Fibroblast of peridontal ligament (primary cell): Measurements from ENCODE around the gene PLXDC1.
"Not testable (repeated sequence)": the region's sequence is repeated elsewhere in the genome, so short reads cannot be mapped to it uniquely, and the experiment has no call there.

ENCODE experiments used
- DNase-seq: peaks from one replicate; pipeline ENCODE4 v3.0.0-alpha.2; 2010; ENCODE audit errors: extremely low read depth

PLXDC1 gene

DNA sequence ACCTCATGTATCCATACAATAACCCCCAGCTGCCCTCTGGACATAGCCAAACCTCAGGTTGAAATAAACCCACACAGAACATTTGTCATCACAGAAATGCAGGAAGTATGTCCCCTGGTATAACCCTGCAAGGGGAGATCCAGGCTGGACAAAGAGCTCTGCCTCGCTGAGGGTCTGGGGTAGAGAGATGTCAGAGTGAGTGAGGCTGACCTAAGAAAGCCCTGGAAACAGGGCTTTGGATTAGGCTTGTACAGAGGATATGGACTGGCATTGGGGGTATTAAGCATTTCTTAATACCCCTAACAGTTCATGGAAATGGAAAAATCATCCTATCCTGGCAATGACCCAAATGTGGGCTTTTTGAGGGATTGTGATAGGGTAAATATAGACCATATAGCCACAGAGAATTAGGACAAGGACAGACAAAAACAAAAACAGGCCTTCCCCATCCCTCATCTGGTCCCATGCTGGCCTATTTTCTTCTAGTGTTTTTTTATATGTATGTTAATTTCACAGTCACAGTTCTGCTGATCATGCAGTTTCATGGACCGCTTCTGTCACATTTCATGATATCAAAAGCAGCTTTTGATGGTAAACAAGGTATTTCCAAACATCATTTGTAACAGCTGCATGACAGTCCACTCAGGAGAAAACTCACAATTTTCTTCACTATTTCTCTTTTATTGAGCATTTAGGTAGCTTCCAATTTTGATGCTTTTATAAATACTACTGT, 26.1 kb downstream of the PLXDC1 start:
- no peak for DNase-seq

DNA sequence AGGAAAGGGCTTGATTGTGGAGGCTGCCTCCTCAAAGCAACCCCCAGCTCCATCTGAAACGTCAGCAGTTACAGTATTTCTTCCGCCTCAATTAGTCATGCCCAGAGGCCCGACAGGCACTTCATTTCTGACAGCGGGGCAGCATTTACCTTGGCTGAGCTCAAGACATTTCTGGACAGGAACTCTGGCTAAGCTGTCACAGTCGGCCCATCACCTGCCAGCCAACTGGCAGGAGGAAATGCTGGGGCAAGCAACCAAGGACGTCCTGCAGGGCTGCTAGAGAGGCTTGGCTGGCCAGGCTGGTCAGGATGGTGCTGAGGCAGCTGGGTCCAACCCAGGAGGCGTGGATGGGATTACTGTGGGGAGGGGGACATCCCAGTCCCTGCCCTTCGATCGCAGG, 27.8 kb downstream of the PLXDC1 start:
- DNase-seq, result no peak

DNA sequence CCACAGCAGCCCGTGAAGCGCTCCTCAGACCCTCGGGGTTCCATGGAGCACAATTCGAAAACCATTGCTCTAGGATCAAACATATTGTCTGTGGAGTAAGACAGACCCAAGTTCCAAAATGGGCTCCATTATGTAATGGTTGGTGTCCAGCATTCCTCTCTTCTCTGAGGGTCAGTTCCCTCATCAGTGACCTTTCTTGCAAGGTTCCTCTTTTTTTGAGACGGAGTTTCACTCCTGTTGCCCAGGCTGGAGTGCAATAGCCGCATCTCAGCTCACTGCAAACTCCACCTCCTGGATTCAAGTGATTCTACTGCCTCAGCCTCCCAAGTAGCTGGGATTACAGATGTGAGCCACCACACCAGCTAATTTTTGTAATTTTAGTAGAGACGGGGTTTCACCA, 28.4 kb downstream of the PLXDC1 start:
- no peak for DNase-seq

DNA sequence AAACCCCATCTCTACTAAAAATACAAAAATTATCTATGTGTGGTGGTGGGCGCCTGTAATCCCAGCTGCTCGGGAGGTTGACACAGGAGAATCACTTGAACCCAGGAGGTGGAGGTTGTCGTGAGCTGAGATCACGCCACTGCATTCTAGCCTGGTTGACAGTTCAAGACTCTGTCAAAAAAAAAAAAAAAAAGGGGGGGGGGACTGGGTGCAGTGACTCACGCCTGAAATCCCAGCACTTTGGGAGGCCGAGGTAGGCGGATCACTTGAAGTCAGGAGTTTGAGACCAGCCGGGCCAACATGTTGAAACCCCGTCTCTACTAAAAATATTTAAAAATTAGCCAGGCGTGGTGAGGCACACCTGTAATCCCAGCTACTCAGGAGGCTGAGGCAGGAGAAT, 29.5 kb downstream of the PLXDC1 start:
- DNase-seq, result not testable (repeated sequence)

DNA sequence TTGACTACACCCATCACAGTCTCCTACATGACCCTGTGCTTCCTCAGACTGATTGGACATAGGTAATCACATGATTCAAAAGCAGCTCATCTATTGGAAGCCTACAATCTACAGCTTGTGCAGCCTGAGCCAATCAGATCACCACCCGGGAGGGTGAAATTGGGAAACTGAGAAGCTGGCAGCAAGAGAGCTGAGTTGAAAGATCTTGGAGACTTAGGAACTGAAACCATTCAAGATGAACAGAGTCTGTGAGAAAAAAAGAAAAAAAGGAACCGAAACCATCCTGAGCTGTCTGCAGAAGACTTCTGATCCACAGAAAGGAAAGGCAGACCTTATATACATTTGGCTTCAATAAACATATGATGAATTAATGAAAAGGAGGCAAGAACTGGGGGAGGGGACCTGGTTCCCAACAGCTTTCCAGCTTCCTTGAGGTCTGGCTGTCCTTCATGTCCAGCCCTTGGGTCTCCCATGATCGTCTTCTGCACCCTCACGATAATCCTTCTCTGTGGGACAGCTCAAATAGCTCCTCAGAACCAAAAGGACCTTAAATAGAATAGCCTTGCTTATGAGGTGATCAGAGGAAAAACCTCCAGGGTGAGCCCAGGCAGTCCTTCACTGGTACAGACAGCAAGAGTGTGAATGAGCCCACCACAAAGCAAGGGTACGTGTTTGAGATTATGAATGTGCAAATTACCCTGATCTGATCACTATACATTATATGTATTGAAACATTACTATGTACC, 32.6 kb downstream of the PLXDC1 start:
- no peak for DNase-seq

DNA sequence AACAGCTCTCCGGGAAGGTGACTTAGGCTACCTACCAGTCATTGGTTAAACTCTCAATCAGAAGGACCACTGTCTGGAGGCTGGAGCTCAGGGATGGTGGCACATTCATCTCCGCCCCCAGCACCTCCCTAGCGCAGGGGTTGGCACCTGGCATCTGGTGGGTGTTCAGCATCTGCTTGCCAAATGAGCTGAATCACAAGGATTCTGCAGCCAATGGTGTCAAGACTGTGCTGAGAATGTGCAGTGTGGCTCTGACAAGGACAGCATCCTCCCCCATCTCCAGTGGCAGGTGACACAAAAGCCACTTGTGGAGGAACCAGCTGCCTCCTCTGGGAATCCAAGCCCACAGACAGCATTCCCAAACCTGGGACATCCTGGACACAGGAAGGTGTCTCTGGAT, 35.2 kb downstream of the PLXDC1 start:
- DNase-seq, result no peak

DNA sequence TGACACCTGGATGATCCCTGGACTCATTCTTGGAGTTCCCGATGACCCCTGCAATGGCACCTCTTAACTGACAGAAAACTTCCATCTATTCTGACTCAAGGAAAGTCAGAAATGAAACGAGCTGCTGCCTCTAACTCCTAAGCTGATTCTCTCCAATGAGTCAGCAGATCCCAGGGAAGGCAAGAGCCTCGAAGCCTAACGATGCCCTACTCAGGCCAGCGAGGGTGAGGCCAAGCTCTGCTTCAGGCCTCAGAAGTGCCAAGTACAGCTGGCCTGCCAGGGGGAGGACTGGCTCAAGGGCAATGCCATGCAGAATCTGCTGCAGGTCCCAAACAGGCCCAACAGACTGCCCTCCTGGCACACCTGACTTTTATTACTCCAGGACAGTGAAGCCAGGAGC, 36.3 kb downstream of the PLXDC1 start:
- DNase-seq, result peak; percentile 71

DNA sequence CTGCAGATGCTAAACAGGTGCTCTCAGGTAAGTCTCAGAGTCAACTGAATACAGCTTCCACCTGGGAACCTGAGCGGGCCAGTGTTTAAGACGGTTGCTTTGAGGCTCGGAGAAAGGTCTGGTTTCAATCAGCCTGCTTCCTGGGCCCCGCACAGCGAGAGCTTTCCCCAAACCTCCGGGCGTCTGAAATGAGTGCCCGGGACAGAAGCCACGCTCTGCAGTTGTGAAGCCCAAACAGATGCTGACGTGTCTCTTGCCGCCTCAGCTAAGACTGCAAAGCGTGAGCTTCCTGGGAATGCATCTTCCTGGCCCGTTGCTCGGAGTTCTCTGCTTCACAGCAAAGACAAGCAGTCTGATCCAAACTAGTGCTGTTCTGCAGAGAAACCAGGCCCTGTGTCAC, 36.7 kb downstream of the PLXDC1 start:
- peak; percentile 62 for DNase-seq

DNA sequence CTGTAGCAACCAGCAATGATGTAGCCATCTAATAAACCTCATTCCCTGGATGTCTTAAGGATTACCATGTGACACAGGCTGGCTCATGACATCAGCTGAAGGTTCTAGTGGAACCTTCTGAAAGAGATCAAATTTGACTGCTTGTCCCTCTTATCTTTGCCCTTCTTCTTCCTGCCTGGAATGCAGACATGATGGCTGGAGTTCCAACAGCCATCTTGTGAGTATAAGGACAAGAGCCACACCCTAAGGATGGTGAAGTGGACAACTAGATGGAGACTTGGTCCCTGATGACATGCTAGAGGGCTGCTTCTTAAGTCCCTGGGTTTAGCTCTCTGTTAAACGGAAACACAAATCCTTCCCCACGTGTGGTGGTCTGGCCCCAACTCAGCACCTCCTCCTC, 37.6 kb downstream of the PLXDC1 start:
- no peak for DNase-seq

DNA sequence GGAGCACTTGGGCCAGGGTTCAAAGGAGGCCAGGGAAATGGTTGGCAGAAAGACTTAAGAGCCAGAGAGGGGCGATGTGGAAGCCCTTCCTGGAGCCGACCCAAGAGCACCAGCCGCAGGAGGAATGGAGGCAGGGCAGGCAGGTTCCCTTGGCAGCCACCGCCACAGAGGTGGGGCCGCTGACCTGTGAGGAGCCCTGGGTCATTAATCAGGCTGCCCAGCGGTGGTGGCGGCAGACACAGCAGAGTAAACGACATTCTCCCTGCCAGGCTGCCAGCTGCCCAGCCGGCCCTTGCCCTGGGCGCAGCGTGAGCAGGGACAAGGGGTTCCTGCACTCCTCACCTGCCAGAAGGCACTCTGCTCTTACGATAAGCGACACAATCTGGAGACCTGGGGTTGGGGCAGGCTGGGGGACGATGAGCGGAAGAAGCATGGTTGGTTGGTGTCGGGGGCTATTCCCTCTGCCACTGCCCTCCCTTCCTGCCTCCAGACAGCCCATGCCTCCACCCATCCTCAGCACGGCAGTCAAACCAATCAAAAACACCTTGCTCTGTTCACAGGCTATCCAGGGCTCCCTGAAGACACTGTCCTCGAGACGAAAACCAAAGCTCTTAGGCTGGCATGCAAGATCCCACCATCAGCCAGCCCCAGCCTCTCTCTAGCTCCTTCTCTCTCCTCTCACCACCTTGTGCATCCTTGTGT, 40.9 kb downstream of the PLXDC1 start:
- DNase-seq, result no peak

DNA sequence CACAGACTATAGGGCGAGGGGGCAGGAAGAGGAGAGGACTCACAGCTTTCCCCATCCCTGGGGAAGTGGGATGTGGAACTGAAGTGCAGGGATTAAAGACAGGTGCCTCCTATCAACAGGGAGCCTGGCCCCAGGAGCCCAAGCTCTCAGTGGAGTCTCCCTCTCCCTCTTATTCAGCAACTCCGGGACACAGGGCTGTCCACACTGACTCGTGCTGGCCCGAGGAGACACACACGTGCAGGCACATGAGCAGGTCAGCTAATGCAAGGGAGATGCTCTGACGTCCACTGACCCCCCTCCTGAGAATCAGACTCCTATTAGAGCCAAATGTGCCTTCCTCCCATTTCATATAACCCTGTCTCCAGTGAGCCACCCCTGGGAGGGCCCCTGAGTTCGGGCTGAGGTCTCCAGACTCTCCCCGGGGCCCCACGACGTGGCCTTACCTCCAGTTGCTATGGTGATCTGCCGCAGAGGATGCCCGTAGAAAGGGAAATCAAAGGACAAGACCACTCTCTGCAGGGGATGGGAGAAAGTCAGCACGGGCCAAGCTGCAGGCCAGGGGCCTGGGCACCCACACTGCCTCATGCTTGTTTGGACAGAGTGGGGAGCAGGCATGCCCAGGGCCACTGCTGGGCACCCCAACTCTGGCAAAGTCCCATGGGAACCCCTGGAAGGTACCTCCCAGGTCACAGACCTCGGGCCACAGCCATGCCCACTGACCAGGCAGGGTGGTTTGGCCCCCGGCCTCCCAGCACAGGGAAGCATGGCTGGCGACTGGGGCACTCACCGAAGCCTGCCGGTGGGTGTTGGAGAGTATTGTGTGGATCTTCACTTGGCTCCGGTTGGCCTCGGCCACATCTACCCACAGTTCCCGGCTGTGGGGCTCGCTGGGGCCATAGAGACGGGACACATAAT, 42.7 kb downstream of the PLXDC1 start:
- no peak for DNase-seq

DNA sequence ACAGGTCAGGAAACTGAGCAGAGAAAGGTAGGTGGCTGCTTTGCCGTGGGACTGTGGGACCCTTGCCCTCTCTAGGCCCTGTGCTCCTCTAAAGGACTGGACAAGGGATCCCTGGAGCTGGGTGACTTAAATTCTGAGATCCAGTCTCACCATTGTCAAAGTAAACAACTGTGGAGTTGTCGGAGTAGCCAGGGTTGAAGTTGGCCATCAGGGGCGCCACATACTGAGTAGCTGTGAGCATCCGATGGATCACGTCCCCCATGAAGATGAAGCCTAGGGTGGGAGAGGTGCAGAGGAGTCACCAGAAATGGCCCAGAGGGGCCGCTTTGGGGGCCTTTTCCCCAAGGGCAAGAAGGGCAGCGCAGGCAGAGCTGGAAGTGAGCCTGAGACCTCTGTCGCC, 43.5 kb downstream of the PLXDC1 start:
- DNase-seq, result no peak

DNA sequence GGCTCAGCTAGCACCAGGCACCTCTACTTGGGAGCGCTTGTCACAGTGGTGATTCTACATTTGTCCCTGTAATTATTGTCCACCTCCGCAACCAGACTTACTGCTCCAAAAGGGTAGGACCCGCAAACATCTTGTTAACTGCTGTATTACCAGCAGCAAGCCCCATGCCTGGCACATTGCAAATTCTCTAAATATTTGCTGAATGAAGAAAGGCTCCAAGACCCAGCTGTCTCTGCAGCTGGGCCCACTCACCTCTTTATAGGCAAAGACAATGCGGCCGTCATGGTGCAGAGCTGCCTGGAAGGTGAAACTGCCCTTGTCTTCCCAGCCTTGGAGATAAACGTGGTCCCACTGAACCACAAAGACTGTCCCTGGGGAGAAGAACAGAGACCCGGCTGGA, 44.3 kb downstream of the PLXDC1 start:
- no peak for DNase-seq

DNA sequence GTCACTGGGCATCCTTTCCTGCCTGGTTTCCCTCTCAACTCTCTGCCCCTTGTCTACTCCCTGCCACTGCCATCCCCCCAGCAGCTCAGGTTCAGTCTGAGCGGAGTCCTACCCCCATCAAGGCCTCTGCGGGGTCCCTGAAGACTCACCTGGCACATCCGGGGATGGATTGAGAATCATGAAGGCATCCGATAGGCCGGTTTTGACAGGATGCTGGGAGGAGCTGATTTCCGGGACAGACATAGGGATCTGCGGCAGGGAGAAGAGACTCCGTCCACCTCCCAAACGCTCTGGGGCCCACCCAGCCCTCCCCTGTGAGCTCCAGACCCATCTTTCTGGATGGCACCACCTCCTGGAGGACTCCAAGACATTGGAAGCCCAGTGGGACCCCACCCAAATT, 45.7 kb downstream of the PLXDC1 start:
- no peak for DNase-seq

DNA sequence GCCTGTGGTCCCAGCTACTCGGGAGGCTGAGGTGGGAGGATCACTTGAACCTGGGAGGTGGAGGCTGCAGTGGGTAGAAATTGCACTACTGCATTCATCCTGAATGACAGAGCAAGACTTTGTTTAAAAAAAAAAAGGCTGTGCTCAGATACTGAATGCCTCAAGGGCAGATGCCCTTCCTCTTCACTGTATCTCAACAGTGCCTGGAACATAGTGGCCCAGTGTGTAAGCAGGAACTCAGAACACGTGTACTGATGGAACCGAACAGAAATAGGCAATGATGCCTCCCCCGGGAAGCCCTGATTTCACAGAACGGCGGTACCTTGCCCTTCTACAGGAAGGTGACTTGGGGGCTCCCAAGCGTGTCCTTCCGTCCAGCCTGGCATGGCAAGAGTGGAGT, 46.8 kb downstream of the PLXDC1 start:
- DNase-seq, result no peak

DNA sequence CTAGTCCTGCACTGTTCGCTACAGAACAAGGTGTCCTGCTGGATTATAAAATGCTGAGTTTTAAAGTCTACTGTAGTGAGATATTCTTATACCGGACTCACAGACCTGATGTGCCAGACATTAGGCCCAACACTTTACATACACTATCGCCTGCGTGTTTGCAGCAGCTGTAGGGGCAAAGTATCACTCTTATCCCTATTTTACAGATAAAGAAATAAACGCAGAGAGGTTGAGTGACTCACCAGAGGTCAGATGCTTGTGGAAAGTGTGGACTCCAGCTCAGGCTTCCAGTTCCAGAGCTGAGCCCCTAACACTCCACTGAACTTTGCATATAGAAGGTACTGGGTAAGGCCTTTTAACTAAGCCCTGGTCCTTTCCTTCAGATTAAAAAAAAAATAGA, 47.4 kb downstream of the PLXDC1 start:
- peak; percentile 22 for DNase-seq

DNA sequence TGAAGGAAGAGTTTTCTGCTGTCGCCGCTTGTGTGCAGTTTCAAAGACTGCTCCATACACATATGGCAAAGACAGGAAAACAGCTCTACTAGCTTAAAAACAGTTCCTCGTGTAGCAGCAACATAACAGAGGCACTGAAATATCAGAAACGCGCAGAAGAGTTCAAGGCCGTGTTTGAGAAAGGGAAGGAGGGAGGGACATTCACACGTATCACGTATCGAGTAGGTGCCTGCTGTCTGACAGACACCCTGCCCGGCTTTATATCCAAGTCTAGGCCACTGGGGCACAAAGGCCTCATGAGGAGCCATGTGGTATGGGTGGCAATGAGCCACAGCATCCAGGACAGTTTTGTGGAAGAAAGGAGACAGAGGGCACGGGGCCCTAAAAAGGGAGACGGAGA, 50.3 kb downstream of the PLXDC1 start:
- DNase-seq, result no peak

DNA sequence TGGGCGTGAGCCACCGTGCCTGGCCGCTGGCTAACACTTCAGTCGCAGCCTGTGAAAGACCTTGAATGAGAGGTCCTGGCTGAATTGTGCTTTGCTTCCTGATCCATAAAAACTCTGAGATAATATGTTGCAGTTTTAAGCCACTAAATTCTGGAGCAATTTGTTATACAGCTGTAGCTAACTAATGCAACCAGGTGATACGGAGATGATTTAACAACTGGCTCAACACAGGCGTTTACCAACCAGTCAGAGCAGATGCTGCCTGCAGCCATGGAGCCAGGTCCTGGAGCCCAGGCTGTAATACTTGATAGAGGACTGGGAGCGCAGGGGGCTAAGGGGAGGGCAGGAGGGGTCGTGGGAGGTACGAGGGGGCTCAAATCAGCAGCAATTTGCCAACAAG, 50.9 kb downstream of the PLXDC1 start:
- no peak for DNase-seq

DNA sequence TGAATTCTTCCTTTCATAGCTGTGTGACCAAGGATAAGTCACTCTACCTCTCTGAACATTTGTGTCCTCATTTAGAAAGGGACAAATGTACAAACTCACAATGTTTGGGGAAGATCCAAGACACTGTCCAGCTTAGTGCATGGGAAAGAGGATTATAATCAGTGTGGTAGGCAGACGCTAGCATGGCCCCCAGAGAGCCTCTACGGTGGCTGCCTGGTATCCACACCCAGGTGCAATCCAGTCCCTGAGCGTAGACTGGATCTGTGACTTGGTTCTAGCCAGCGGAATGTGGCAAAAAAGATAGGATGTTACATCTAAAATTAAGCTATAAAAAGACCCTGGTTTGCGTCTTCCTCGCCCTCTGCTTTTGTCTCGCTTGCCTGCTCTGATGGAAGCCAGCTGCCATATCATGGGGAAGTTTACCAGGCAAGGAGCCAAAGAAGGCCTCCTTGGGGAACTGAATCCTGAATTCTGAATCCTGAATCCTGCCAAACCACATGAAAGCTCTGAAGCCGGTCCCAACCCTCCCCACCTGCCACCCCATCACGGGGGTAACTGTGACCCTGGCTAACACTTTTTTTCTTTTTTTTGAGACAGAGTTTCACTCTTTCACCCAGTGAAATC, 51.7 kb downstream of the PLXDC1 start:
- peak; percentile 67 for DNase-seq

DNA sequence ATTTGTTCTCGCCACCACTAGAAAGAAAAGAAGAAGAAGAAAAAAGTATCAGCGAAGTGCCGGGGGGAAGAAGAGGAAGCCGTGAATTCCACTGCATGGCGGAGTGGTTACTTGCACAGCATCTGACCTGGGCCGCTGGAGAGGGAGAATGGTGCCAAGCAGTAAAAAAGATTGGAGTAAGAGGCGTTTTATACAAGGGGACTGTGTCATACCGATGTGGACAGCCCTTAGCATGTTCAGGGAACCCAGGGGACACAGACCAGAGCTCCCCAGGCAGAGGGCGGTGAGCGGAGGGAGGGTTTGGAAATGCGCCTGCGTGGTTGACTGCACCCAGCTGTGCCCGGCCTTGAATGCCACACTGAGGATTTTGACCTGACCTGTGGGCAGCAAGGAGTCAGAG, 52.8 kb downstream of the PLXDC1 start:
- DNase-seq, result no peak

DNA sequence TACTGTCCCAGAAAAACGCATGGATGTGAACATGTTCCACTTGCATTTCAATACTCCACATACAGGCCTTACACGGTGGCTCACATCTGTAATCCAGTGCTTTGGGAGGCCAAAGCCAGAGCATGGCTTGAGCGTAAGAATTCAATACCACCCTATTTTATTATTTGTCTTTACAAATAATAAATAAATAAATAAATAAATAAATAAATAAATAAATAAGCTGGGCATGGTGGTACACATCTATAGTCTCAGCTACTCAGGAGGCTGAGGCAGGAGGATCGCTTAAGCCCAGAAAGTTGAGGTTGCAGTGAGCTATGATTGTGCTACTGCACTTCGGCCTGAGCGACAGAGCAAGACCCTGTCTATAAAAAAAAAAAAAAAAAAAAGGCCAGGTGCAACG, 53.9 kb downstream of the PLXDC1 start:
- no peak for DNase-seq

DNA sequence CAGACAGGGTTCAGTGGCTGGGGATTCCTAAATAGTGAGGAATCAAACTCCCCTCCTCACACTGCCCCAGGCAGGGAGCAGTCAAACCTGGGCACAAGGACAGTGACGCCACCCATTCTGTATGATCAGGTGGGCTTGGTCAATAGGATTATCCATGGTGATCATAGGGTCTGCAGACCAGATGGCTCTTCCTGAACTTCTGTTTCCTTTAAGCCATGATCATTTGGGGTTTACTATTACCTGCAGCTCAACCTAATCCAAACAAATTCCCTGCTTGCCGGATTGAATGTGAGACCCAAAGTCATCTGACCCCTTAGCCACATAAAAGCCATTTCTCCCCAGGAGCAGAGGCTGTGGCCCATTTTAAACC, 54.3 kb downstream of the PLXDC1 start:
- DNase-seq, result no peak
